H1 (cell line): Measurements from ENCODE around the gene GUCY2F. TPM values are rescaled to one million over a fixed set of nuclear protein-coding genes. Genes with fewer than 3 reads are reported as not detected.

Source experiments
- ATF3 ChIP-seq: IDR thresholded peaks from 2 replicates; pipeline ENCODE4 v1.6.1; 2011; ENCODE audit warnings: low read depth, mild to moderate bottlenecking, low read length; ENCODE audit not compliant: insufficient read depth
- BACH1 ChIP-seq: IDR thresholded peaks from 2 replicates; pipeline ENCODE4 v1.6.1; 2012; ENCODE audit warnings: low read length, improper control_type of control experiment
- BCL11A ChIP-seq, 2 experiments: IDR thresholded peaks; one replicate each; pipeline ENCODE4 v1.6.1; 2011; ENCODE audit warnings: low read depth in 2 of 2, low read length in 2 of 2, mild to moderate bottlenecking in 2 of 2
- CBX8 ChIP-seq: fragments of 300-800, 300-1000 bp; sonication (generic); IDR thresholded peaks from 2 replicates; pipeline ENCODE4 v1.7.1; 2016; ENCODE audit warnings: low read depth, low read length, borderline replicate concordance
- CREB1 ChIP-seq: IDR thresholded peaks from 2 replicates; pipeline ENCODE4 v1.6.1; 2012; ENCODE audit warnings: inconsistent platforms
- CTBP2 ChIP-seq: IDR thresholded peaks from 2 replicates; pipeline ENCODE4 v1.7.0; 2011; ENCODE audit warnings: borderline replicate concordance, mild to moderate bottlenecking, moderate library complexity, mixed read lengths, low read length; ENCODE audit not compliant: insufficient read depth, insufficient read length
- CTCF ChIP-seq, 3 experiments: IDR thresholded peaks; 1 replicate in 2 of 3; 2 replicates in 1 of 3; pipeline versions ENCODE4 v1.5.1 to v1.6.1; 2011; ENCODE audit warnings: low read length in 3 of 3, mild to moderate bottlenecking in 3 of 3, inconsistent platforms in 2 of 3, low read depth in 1 of 3, moderate library complexity in 1 of 3; ENCODE audit not compliant: insufficient read depth in 1 of 3; ENCODE audit errors: control extremely low read depth in 1 of 3
- EGR1 ChIP-seq: IDR thresholded peaks from 2 replicates; pipeline ENCODE4 v1.6.1; 2011; ENCODE audit warnings: low read depth, low read length, borderline replicate concordance
- HDAC2 ChIP-seq, 2 experiments: fragments of 300-600 bp in 1 of 2; sonication (generic) in 1 of 2; IDR thresholded peaks; 2 replicates each; pipeline ENCODE4 v1.6.1; 2011 to 2012; ENCODE audit warnings: low read depth in 2 of 2, low read length in 2 of 2, mild to moderate bottlenecking in 2 of 2, moderate library complexity in 2 of 2, borderline replicate concordance in 1 of 2, inconsistent platforms in 1 of 2
- KDM1A ChIP-seq: fragments of 200-600, 300-600 bp; sonication (generic); IDR thresholded peaks from 2 replicates; pipeline ENCODE4 v1.7.1; 2016; ENCODE audit warnings: mild to moderate bottlenecking, low read length, borderline replicate concordance
- KDM5A ChIP-seq: fragments of 200-600 bp; IDR thresholded peaks from 2 replicates; pipeline ENCODE4 v1.7.1; 2012; ENCODE audit warnings: mild to moderate bottlenecking, low read length, inconsistent platforms, mixed read lengths
- POLR2A ChIP-seq, 2 experiments: IDR thresholded peaks; 1 replicate in 1 of 2; 2 replicates in 1 of 2; pipeline ENCODE4 v1.6.1; 2011; ENCODE audit warnings: low read depth in 2 of 2, low read length in 2 of 2, mild to moderate bottlenecking in 2 of 2; ENCODE audit errors: control extremely low read depth in 1 of 2
- POU5F1 ChIP-seq: IDR thresholded peaks from 2 replicates; pipeline ENCODE4 v1.6.1; 2011; ENCODE audit warnings: low read depth, mild to moderate bottlenecking, low read length, moderate library complexity
- RAD21 ChIP-seq, 2 experiments: IDR thresholded peaks in 1 of 2; conservative IDR thresholded peaks in 1 of 2; 2 replicates each; pipeline ENCODE4 v1.6.1; 2011; ENCODE audit warnings: low read depth in 2 of 2, low read length in 2 of 2, improper control_type of control experiment in 1 of 2, inconsistent platforms in 1 of 2, mild to moderate bottlenecking in 1 of 2, moderate library complexity in 1 of 2
- RNF2 ChIP-seq: fragments of 200-900, 300-1000 bp; sonication (generic); IDR thresholded peaks from 2 replicates; pipeline ENCODE4 v1.7.1; 2016; ENCODE audit warnings: borderline replicate concordance, low read depth, mild to moderate bottlenecking, antibody characterized with exemption, low read length; ENCODE audit not compliant: poor library complexity, severe bottlenecking; ENCODE audit errors: missing control alignments
- SUZ12 ChIP-seq: fragments of 200-600 bp; sonication (generic); IDR thresholded peaks from 2 replicates; pipeline ENCODE4 v1.6.1; 2012; ENCODE audit warnings: mild to moderate bottlenecking, inconsistent platforms, low read length, moderate library complexity, mixed read lengths
- TAF7 ChIP-seq: optimal IDR thresholded peaks from 2 replicates; pipeline ENCODE3; 2011; ENCODE audit warnings: low read depth, mild to moderate bottlenecking, inconsistent platforms, low read length, moderate library complexity, borderline replicate concordance
- ZNF274 ChIP-seq: IDR thresholded peaks from 2 replicates; pipeline ENCODE4 v1.7.0; 2012; ENCODE audit warnings: low read length, borderline replicate concordance; ENCODE audit errors: extremely low read depth
- polyA plus RNA-seq, 7 experiments: library from polyadenylated mRNA; depleted of rRNA in 3 of 7; stranded (reverse) in 5 of 7; unstranded in 2 of 7; fragments of >200 nt in 5 of 7; fragments of 200-250 nt in 2 of 7; gene quantifications; 1 replicate in 5 of 7; 2 replicates in 1 of 7; 4 replicates in 1 of 7; pipeline versions ENCODE4 v1.2.1 to v1.2.3, GENCODE V29; 2011 to 2013; ENCODE audit warnings: missing spikeins in 2 of 7, mixed read lengths in 2 of 7
- total RNA-seq: library from RNA; stranded (reverse); fragmentation: NEBNext Ultra II Directional; extraction: Animal tissue kit (Norgen Biotek cat#: 25700); gene quantifications from 2 replicates; pipeline ENCODE4 v1.2.1, GENCODE V29; 2021

The GUCY2F gene
- total and polyA plus RNA-seq, 2 of the 8 experiments (the other 6 are each of a cell fraction or from before 2014, with no cell fraction given), result 0.02 TPM; not detected in 1

DNA sequence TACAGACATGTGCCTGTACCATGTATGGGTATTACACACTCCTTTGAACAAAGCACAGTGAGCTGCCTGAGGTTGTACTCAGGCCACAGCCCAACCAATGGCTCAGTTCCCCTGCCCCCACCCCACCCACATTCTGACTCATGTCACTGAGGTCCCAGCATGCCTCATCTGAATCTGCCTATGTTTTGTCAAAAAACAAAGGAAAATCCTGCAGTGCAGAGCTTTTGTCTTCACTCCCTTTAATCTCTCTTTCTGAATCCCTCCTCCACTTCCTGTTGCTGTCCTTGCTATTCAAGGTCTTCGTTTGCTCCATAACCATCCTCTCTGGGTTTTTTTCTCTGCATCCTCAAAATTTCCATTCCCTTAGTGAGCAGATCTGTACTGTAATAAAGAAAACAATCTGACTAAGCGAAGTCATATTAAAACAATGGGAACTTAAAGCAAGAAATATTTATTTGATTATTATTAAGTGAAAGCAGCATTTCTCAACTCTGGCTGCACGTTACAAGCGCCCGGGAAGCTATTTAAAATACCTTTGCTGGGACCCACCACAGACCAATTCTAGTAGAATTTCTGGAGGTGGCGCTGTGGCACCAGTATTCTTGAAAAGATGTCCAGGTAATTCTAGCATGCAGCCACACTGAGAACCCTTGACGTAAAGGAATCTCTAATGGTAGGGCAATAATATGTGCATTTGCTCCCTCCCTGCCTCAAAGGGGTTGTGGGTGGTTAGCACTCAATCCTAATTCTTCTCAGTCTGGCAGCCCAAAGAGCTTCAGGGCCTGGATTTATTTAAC is 8.7 kb downstream of the GUCY2F start (continued):
- TF ChIP-seq CTBP2 (no peak), CTCF (IDR thresholded peaks at IDR 0.05; ENCODE audit: control extremely low read depth in 1 of 3, insufficient read depth in 1 of 3, low read depth in 1 of 3, low read length in 3 of 3) (peak in 2 of 3 experiments; percentile 43 to 51; a peak in 3 of 4 replicates), RAD21 (IDR thresholded peaks at IDR 0.05 in 1 of 2, conservative IDR thresholded peaks at IDR 0.05 in 1 of 2; ENCODE audit: low read depth in 2 of 2, low read length in 2 of 2) (peak in 1 of 2 experiments; percentile 51; a peak in 2 of 4 replicates), BCL11A (IDR thresholded peaks at IDR 0.05; ENCODE audit: low read depth in 2 of 2, low read length in 2 of 2) (no peak), RNF2 (no peak), KDM1A (no peak), KDM5A (no peak), SUZ12 (no peak), ATF3 (no peak), POU5F1 (no peak), TAF7 (no peak), BACH1 (no peak), POLR2A (IDR thresholded peaks at IDR 0.05; ENCODE audit: control extremely low read depth in 1 of 2, low read depth in 2 of 2, low read length in 2 of 2) (no peak), ZNF274 (no peak), CREB1 (no peak), EGR1 (no peak), CBX8 (no peak), HDAC2 (IDR thresholded peaks at IDR 0.05; ENCODE audit: borderline replicate concordance in 1 of 2, low read depth in 2 of 2, low read length in 2 of 2) (no peak)
